ENCODE data around the gene CHRDL2.
"Not testable (repeated sequence)": the region's sequence is repeated elsewhere in the genome, so short reads cannot be mapped to it uniquely, and the experiment has no call there.

DNA sequence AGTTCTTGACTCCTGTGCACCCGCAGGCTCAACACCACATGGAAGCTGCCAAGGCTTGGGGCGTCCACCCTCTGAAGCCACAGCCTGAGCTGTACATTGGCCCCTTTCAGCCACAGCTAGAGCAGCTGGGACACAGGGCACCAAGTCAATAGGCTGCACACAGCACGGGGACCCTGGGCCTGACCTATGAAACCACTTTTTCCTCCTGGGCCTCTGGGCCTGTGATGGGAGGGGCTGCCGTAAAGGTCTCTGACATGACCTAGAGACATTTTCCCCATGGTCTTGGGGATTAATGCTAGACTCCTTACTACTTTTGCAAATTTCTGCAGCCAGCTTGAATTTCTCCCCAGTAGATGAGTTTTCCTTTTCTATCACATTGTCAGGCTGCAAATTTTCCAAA lies 72.1 kb downstream of the CHRDL2 start:
- TF ChIP-seq, protein P1, sequence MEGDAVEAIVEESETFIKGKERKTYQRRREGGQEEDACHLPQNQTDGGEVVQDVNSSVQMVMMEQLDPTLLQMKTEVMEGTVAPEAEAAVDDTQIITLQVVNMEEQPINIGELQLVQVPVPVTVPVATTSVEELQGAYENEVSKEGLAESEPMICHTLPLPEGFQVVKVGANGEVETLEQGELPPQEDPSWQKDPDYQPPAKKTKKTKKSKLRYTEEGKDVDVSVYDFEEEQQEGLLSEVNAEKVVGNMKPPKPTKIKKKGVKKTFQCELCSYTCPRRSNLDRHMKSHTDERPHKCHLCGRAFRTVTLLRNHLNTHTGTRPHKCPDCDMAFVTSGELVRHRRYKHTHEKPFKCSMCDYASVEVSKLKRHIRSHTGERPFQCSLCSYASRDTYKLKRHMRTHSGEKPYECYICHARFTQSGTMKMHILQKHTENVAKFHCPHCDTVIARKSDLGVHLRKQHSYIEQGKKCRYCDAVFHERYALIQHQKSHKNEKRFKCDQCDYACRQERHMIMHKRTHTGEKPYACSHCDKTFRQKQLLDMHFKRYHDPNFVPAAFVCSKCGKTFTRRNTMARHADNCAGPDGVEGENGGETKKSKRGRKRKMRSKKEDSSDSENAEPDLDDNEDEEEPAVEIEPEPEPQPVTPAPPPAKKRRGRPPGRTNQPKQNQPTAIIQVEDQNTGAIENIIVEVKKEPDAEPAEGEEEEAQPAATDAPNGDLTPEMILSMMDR (conservative IDR thresholded peaks at IDR 0.05; ENCODE audit: low read length) = not testable (repeated sequence)
- TF ChIP-seq EZH2phosphoT487 (IDR thresholded peaks at IDR 0.05; ENCODE audit: borderline replicate concordance, low read depth, low read length) = not testable (repeated sequence)
